Measurements from ENCODE around the gene FNBP1. TPM values are rescaled to one million over a fixed set of nuclear protein-coding genes. Genes with fewer than 3 reads are reported as not detected.
"Not testable (repeated sequence)": the region's sequence is repeated elsewhere in the genome, so short reads cannot be mapped to it uniquely, and the experiment has no call there.

Gene FNBP1
- total RNA-seq, 1 experiment from 2014 or later, result 53.6 TPM

DNA sequence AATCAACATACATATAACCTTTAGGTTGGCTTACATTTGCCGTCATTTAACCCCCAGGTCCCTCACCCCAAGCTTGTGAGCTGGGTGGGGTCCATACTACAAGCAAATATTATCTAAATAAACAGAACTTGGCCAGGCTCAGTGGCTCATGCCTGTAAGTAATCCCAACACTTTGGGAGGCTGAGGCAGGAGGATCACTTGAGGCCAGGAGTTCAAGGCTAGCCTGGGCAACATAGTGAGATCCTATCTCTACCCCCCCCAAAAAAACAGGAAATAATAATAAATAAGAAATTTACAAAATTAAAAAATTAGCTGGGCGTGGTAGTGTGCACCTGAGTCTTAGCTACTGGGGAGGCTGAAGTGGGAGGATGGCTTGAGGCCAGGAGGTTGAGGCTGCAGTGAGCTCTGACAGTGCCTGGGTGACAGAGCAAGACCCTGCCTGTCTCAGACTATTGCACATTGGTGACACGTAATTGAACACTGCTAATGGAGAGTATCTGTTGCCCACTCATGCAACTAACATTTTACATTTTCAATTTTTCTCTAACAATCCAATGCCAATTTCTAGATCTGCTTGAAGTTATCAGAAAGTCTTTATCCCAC lies 18.9 kb downstream of the FNBP1 start:
- H3K36me3 ChIP-seq (ENCODE audit: control insufficient read depth, insufficient read depth, low read length), result no peaks in the 10 kb centered on the region
- H3K4me3 ChIP-seq (ENCODE audit: low read depth in 2 of 2, low read length in 2 of 2), result no peak overlapping the region
- H3K27ac ChIP-seq (ENCODE audit: low read length), result peak overlapping the region; percentile 82
- ChIA-PET POLR2A (interaction anchor here (0.7 kb wide), 2 partner anchors 29 to 53 kb away, joined by 3 to 5 read pairs; no protein-coding TSS in a partner anchor), CTCF (no interaction called here)
- TF ChIP-seq, protein P1, sequence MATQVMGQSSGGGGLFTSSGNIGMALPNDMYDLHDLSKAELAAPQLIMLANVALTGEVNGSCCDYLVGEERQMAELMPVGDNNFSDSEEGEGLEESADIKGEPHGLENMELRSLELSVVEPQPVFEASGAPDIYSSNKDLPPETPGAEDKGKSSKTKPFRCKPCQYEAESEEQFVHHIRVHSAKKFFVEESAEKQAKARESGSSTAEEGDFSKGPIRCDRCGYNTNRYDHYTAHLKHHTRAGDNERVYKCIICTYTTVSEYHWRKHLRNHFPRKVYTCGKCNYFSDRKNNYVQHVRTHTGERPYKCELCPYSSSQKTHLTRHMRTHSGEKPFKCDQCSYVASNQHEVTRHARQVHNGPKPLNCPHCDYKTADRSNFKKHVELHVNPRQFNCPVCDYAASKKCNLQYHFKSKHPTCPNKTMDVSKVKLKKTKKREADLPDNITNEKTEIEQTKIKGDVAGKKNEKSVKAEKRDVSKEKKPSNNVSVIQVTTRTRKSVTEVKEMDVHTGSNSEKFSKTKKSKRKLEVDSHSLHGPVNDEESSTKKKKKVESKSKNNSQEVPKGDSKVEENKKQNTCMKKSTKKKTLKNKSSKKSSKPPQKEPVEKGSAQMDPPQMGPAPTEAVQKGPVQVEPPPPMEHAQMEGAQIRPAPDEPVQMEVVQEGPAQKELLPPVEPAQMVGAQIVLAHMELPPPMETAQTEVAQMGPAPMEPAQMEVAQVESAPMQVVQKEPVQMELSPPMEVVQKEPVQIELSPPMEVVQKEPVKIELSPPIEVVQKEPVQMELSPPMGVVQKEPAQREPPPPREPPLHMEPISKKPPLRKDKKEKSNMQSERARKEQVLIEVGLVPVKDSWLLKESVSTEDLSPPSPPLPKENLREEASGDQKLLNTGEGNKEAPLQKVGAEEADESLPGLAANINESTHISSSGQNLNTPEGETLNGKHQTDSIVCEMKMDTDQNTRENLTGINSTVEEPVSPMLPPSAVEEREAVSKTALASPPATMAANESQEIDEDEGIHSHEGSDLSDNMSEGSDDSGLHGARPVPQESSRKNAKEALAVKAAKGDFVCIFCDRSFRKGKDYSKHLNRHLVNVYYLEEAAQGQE (IDR thresholded peaks at IDR 0.05; ENCODE audit: insufficient read depth in 1 of 2, low read depth in 2 of 2, low read length in 1 of 2), result no peak
- in situ Hi-C loops (cut with HindIII; ENCODE audit: low pct_unique_long_range_greater_than_20kb, low sequenced_read_pairs), result no loop called here
- BruUV-seq (replicated peaks), result no TSS peak
- peaks cover 61% of the 10 kb centered on the region for H3K4me1 ChIP-seq (ENCODE audit: control insufficient read depth, insufficient read depth, low read length)
- no peaks in the 10 kb centered on the region for H3K27me3 ChIP-seq (ENCODE audit: control insufficient read depth, insufficient read depth, low read length)
- DNase-seq (ENCODE audit: low read depth, low spot score) (no peak), ATAC-seq (no peak)
- intact Hi-C loops (cut with micrococcal nuclease; ENCODE audit: unreplicated experiment), result no loop called here
- no peaks in the 10 kb centered on the region; the same call in 1 of the 2 replicates for H3K9me3 ChIP-seq (ENCODE audit: control insufficient read depth, insufficient read depth, low read depth, low read length)

DNA sequence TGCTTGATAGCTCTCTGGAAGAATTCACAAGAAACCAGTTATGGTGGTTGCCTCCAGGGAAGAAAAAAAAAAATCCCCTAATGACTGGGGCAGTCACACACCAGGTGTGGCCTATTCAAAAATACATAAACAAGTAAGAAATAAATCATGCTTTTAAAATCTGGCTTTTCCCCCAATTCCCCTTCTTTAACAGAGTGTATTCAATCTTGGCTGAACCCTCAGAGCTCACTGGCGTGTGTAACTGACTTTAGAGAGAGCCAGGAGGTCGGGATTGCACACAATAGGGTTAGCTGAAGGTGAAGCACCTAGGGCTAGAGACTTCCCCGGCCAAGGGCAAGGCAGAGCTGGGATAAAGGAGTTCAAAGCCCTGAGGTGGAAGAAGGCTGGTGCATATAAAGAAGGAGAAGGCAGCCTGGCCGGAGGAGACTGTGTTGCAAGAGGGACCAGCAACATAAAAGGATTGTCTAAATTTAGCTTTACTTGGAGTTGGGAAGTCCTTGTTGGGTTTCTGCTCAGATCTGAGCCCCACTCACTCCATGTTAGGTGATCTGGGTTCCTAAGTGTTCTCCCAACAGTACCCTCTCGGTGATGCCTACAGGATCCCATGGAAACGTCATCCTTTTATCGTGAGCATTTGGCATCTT lies 19.7 kb downstream of the FNBP1 start:
- DNase-seq (ENCODE audit: low read depth, low spot score) (no peak), ATAC-seq (peak; percentile 75)
- Histone ChIP-seq H3K4me1 (ENCODE audit: control insufficient read depth, insufficient read depth, low read length) (peaks cover 56% of the 10 kb centered on the region), H3K9me3 (ENCODE audit: control insufficient read depth, insufficient read depth, low read depth, low read length) (no peaks in the 10 kb centered on the region; the same call in 1 of the 2 replicates), H3K4me3 (ENCODE audit: low read depth in 2 of 2, low read length in 2 of 2) (no peak overlapping the region), H3K27me3 (ENCODE audit: control insufficient read depth, insufficient read depth, low read length) (no peaks in the 10 kb centered on the region), H3K36me3 (ENCODE audit: control insufficient read depth, insufficient read depth, low read length) (no peaks in the 10 kb centered on the region), H3K27ac (ENCODE audit: low read length) (peak overlapping the region; percentile 82)
- BruUV-seq (replicated peaks), result no TSS peak
- CTCF ChIA-PET, result no interaction called here
- POLR2A ChIA-PET, result no interaction called here
- intact Hi-C loops (cut with micrococcal nuclease; ENCODE audit: unreplicated experiment), result no loop called here
- in situ Hi-C loops (cut with HindIII; ENCODE audit: low pct_unique_long_range_greater_than_20kb, low sequenced_read_pairs), result no loop called here
- TF ChIP-seq SIN3A (IDR thresholded peaks at IDR 0.05; ENCODE audit: borderline replicate concordance, insufficient read depth, low read depth, low read length) (no peak), POLR2AphosphoS5 (IDR thresholded peaks at IDR 0.05; ENCODE audit: low read depth, low read length) (no peak), TCF7L2 (IDR thresholded peaks at IDR 0.05; ENCODE audit: low read depth, low read length) (peak; percentile 58; the same call in 1 of the 2 replicates)

DNA sequence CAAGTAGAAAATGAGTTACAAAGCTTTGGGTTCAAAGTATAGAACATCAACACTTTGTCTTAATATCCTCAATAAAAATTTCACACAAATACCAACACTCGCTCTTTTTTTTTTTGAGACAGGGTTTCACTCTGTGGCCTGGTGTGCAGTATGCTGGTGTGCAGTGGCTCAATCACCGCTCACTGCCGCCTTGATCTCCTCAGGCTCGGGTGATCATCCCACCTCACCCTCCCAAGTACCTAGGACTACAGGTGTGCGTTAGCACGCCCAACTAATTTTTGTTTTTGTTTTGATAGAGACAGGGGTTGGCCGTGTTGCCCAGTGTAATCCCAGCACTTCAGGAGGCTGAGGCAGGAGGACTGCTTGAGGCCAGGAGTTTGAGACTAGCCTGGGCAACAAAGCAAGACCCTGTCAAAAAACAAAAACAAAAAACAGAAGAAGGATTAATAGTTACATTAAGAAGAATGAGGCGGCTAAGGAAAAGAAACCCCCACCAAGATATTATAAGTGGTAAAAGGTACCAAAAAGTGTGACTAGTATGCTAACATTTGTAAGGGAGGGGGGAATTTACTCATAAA lies 20.3 kb downstream of the FNBP1 start:
- no peak for DNase-seq (ENCODE audit: low read depth, low spot score)
- BruUV-seq (replicated peaks), result no TSS peak
- H3K4me3 ChIP-seq (ENCODE audit: low read depth in 2 of 2, low read length in 2 of 2), result no peak overlapping the region
- TF ChIP-seq, protein P2, sequence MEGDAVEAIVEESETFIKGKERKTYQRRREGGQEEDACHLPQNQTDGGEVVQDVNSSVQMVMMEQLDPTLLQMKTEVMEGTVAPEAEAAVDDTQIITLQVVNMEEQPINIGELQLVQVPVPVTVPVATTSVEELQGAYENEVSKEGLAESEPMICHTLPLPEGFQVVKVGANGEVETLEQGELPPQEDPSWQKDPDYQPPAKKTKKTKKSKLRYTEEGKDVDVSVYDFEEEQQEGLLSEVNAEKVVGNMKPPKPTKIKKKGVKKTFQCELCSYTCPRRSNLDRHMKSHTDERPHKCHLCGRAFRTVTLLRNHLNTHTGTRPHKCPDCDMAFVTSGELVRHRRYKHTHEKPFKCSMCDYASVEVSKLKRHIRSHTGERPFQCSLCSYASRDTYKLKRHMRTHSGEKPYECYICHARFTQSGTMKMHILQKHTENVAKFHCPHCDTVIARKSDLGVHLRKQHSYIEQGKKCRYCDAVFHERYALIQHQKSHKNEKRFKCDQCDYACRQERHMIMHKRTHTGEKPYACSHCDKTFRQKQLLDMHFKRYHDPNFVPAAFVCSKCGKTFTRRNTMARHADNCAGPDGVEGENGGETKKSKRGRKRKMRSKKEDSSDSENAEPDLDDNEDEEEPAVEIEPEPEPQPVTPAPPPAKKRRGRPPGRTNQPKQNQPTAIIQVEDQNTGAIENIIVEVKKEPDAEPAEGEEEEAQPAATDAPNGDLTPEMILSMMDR (IDR thresholded peaks at IDR 0.05), result no peak
- TF ChIP-seq, protein P1 (IDR thresholded peaks at IDR 0.05; ENCODE audit: insufficient read depth in 1 of 2, low read depth in 2 of 2, low read length in 1 of 2), result no peak
- TF ChIP-seq POLR2AphosphoS5 (IDR thresholded peaks at IDR 0.05; ENCODE audit: low read depth, low read length) (no peak), SIN3A (IDR thresholded peaks at IDR 0.05; ENCODE audit: borderline replicate concordance, insufficient read depth, low read depth, low read length) (no peak), TCF7L2 (IDR thresholded peaks at IDR 0.05; ENCODE audit: low read depth, low read length) (no peak)
- ATAC-seq, result no peak
- no peaks in the 10 kb centered on the region for H3K9me3 ChIP-seq (ENCODE audit: control insufficient read depth, insufficient read depth, low read depth, low read length)
- intact Hi-C loops (cut with micrococcal nuclease; ENCODE audit: unreplicated experiment), result no loop called here
- ChIA-PET CTCF (no interaction called here), POLR2A (no interaction called here)
- no peaks in the 10 kb centered on the region for H3K27me3 ChIP-seq (ENCODE audit: control insufficient read depth, insufficient read depth, low read length)
- H3K36me3 ChIP-seq (ENCODE audit: control insufficient read depth, insufficient read depth, low read length), result no peaks in the 10 kb centered on the region
- peaks cover 58% of the 10 kb centered on the region for H3K4me1 ChIP-seq (ENCODE audit: control insufficient read depth, insufficient read depth, low read length)
- in situ Hi-C loops (cut with HindIII; ENCODE audit: low pct_unique_long_range_greater_than_20kb, low sequenced_read_pairs), result no loop called here
- peak overlapping the region; percentile 55 for H3K27ac ChIP-seq (ENCODE audit: low read length)

DNA sequence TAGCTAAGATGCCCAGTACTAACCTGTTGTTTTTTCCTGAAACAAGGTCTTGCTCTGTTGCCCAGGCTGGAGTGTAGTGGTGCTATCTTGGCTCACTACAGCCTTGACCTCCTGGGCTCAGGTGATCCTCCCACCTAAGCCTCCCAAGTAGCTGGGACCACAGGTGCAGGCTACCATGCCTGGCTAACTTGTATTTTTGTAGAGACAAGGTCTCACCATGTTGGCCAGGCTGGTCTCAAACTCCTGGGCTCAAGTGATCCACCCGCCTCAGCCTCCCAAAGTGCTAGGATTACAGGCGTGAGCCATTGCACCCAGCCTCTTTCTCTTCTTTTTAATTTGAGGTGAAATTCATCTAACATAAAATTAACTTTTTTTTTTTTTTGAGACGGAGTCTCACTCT lies 21.1 kb downstream of the FNBP1 start:
- CTCF ChIA-PET; H3K27ac ChIP-seq (ENCODE audit: low read length); in situ Hi-C loops (cut with HindIII; ENCODE audit: low pct_unique_long_range_greater_than_20kb, low sequenced_read_pairs); ATAC-seq; H3K36me3 ChIP-seq (ENCODE audit: control insufficient read depth, insufficient read depth, low read length); H3K4me3 ChIP-seq (ENCODE audit: low read depth in 2 of 2, low read length in 2 of 2); DNase-seq (ENCODE audit: low read depth, low spot score); H3K9me3 ChIP-seq (ENCODE audit: control insufficient read depth, insufficient read depth, low read depth, low read length); BruUV-seq (replicated peaks); intact Hi-C loops (cut with micrococcal nuclease; ENCODE audit: unreplicated experiment); H3K27me3 ChIP-seq (ENCODE audit: control insufficient read depth, insufficient read depth, low read length): not testable (repeated sequence)
- POLR2A ChIA-PET, result interaction anchor here (0.6 to 0.7 kb wide), 2 partner anchors 11 to 26 kb away, joined by 3 to 4 read pairs; no protein-coding TSS in a partner anchor
- peaks cover 56% of the 10 kb centered on the region for H3K4me1 ChIP-seq (ENCODE audit: control insufficient read depth, insufficient read depth, low read length)
